ENCODE measurements around the gene DMRTC2.
"Not testable (repeated sequence)": the region's sequence is repeated elsewhere in the genome, so short reads cannot be mapped to it uniquely, and the experiment has no call there.

Gene DMRTC2

GRCh38 chr19:41869374-41869955 lies 24.6 kb downstream of the DMRTC2 start:
- ChIA-PET CTCF (interaction anchor here (1.0 to 7.3 kb wide), 5 partner anchors 9 to 82 kb away, joined by 3 to 52 read pairs (median 7); partner anchors contain the start of gene RPS19), POLR2A (interaction anchor here (0.7 to 1.7 kb wide), 5 partner anchors 10 to 386 kb away, joined by 3 to 7 read pairs (median 4); partner anchors contain the start of gene RPS19)
- TF ChIP-seq CTCF (IDR thresholded peaks at IDR 0.05; ENCODE audit: control extremely low read depth, extremely low read depth, low read depth, missing control alignments), result no peak
- DNase-seq (ENCODE audit: extremely low spot score), result no peak

- ChIA-PET POLR2A (interaction anchor here (0.7 to 4.2 kb wide), 7 partner anchors 10 to 90 kb away, joined by 3 to 31 read pairs (median 5); partner anchors contain the start of gene RPS19), CTCF (interaction anchor here (1.0 to 5.0 kb wide), 9 partner anchors 10 to 88 kb away, joined by 4 to 52 read pairs (median 12); partner anchors contain the start of genes RABAC1 and RPS19)
- TF ChIP-seq CTCF (IDR thresholded peaks at IDR 0.05; ENCODE audit: control extremely low read depth, extremely low read depth, low read depth, missing control alignments), result no peak
- no peak for DNase-seq (ENCODE audit: extremely low spot score)
Measured at GRCh38 chr19:41870401-41870873, 25.6 kb downstream of the DMRTC2 start.

- ChIA-PET CTCF (interaction anchor here (1.3 to 5.0 kb wide), 14 partner anchors 8 to 163 kb away, joined by 3 to 60 read pairs (median 20); partner anchors contain the start of genes ARHGEF1, RABAC1 and RPS19), POLR2A (interaction anchor here (1.8 to 4.2 kb wide), 3 partner anchors 9 to 86 kb away, joined by 10 to 31 read pairs (median 13); partner anchors contain the start of genes RABAC1 and RPS19)
- DNase-seq (ENCODE audit: extremely low spot score), result peak; percentile 78
- TF ChIP-seq CTCF (IDR thresholded peaks at IDR 0.05; ENCODE audit: control extremely low read depth, extremely low read depth, low read depth, missing control alignments), result no peak
Measured at GRCh38 chr19:41871573-41872383, 26.9 kb downstream of the DMRTC2 start.

GRCh38 chr19:41872384-41872774 lies 27.5 kb downstream of the DMRTC2 start:
- CTCF ChIA-PET, result interaction anchor here (1.2 to 5.0 kb wide), 15 partner anchors 8 to 370 kb away, joined by 3 to 60 read pairs (median 10); partner anchors contain the start of genes ARHGEF1, GSK3A, RABAC1 and RPS19
- no peak for DNase-seq (ENCODE audit: extremely low spot score)
- POLR2A ChIA-PET, result interaction anchor here (1.4 to 4.2 kb wide), 4 partner anchors 9 to 86 kb away, joined by 6 to 31 read pairs (median 12); partner anchors contain the start of genes RABAC1 and RPS19
- no peak for TF ChIP-seq CTCF (IDR thresholded peaks at IDR 0.05; ENCODE audit: control extremely low read depth, extremely low read depth, low read depth, missing control alignments)

- ChIA-PET CTCF (interaction anchor here (1.2 to 5.0 kb wide), 17 partner anchors 9 to 369 kb away, joined by 3 to 60 read pairs (median 9); partner anchors contain the start of genes ARHGEF1, GSK3A, RABAC1 and RPS19), POLR2A (interaction anchor here (0.8 to 4.2 kb wide), 6 partner anchors 10 to 85 kb away, joined by 4 to 31 read pairs (median 8); partner anchors contain the start of genes RABAC1 and RPS19)
- DNase-seq (ENCODE audit: extremely low spot score), result no peak
- peak; percentile 96 for TF ChIP-seq CTCF (IDR thresholded peaks at IDR 0.05; ENCODE audit: control extremely low read depth, extremely low read depth, low read depth, missing control alignments)
Measured at GRCh38 chr19:41872775-41873647, 28.2 kb downstream of the DMRTC2 start.

GRCh38 chr19:41875973-41876372 lies 31.1 kb downstream of the DMRTC2 start:
- POLR2A ChIA-PET, result interaction anchor here (0.7 to 2.0 kb wide), 6 partner anchors 10 to 512 kb away, joined by 3 to 8 read pairs (median 6); partner anchors contain the start of gene B9D2
- DNase-seq (ENCODE audit: extremely low spot score), result not testable (repeated sequence)
- CTCF ChIA-PET, result interaction anchor here (0.9 to 1.9 kb wide), 5 partner anchors 55 to 77 kb away, joined by 3 to 8 read pairs (median 6); no protein-coding TSS in a partner anchor

Data from GM10248 (cell line).